CD4-positive, alpha-beta T cell treated with Interleukin-4 for 1 hour (primary cell): ENCODE data around the gene CFAP45.
"Not testable (repeated sequence)": the region's sequence is repeated elsewhere in the genome, so short reads cannot be mapped to it uniquely, and the experiment has no call there.

Experiments
- DNase-seq, 2 donors: peaks; one replicate each; pipeline ENCODE4 v3.0.0-alpha.2; 2020 to 2022

The CFAP45 gene

DNA sequence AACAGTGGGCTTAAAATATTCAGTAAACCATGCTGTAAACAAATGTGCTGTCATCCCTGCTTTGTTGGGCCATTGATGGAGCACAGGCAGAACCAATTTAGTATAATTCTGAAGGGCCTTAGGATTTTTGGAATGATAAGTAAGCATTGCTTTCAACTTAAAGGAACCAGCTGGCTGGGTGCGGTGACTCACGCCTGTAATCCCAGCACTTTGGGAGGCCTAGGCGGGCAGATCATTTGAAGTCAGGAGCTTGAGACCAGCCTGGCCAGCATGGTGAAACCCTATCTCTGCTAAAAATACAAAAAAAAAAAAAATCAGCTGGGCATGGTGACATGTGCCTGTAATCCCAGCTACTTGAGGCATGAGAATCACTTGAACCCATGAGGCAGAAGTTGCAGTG lies 4.1 kb upstream of the CFAP45 start:
- DNase-seq = not testable (repeated sequence)

DNA sequence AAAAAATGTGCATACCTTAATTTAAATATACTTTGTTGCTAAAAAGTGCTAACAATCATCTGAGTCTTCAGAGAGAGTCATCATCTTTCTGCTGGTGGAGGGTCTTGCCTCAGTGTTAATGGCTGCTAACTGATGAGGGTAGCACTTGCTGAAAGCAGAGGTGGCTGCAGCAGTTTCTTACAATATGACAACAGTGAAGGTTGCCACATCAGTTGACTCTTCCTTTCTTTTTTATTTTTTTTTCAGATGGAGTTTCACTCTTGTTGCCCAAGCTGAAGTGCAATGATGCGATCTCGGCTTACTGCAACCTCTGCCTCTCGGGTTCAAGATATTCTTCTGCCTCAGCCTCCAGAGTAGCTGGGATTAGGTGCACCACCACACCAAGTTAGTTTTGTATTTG lies 2.6 kb upstream of the CFAP45 start:
- no peak for DNase-seq

DNA sequence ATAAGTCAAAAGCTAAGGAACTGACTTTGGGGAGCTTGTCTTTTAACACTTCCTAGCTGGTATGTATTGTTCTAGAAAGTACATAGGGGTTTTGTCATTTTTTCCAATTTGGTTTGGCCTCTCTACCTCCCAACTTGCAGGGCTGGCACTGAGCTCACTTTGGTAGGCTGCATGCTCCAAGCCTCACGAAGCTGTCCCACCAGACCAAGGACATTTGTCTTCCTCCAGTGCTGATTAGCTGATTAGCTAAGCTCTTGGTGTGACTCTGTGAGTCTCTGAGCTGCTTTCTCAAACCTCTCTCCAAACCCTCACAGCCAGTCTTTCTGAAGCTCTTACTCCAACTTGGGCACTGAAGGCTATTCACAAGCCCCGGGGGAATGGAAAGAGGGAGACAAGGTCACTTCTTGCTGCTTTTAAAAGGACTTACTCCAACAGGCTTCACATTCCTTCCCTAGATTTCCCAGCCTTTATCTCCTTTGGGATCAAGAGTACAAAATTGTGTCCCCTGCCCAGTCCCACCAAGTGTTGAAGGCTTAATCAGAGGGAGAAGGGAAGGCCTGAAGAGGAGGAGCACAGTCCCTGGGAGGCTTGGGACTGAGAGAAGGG lies 893 bp upstream of the CFAP45 start:
- no peak for DNase-seq

DNA sequence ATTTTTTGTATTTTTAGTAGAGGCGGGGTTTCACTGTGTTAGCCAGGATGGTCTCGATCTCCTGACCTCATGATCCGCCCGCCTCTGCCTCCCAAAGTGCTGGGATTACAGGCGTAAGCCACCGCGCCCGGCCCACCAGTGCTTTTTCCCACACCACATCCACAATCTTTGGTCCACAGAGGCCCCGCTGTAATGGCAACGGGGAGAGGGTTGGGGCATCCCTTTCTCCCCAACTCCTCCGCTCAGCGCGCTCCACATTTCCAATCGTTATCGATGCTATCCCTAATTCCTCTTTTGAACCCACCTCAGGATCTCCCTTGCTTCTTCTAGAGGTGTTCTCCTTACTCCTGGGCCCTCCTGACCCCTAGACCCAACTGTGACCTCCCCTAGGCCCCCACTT lies 331 bp downstream of the CFAP45 start:
- not testable (repeated sequence) for DNase-seq

DNA sequence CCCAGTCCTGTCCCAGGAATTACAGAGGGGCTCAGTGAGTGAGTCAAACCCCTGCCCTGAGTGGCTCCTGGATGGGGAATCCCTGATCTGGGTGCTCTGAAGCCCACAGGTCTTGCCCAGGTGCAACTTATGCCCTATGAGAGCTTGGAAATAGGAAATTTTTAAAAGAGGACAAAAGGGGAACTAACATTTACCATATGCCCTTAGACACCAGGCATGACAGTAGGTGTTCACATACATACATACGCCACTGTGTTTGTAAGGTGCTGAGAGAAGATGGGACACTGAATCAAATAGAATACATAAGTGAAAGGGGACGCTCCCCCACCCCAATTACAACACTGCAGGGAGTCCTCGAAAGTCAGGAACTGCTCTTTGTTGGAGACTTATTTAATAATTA lies 1.4 kb downstream of the CFAP45 start:
- no peak for DNase-seq

DNA sequence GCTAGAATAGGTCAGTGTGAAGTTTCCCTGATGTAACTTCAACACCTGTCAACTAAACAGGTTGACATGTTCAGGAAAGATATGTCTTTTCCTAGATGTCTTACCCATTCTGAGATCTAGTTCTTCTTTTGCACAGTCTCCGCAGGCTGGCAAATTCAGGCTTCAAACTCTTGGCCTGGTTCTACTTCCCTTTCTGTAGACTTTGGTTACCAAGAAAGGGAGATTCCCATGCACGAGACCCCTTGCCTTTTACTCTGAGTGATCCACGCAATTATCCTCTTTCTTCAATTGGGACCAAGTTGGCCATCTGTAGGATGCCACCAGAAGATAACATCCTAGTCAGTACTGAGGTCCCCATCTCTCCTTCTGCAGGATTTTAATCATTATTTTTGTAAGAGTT lies 2.0 kb downstream of the CFAP45 start:
- DNase-seq = peak in 1 of 2 donors; percentile 35

DNA sequence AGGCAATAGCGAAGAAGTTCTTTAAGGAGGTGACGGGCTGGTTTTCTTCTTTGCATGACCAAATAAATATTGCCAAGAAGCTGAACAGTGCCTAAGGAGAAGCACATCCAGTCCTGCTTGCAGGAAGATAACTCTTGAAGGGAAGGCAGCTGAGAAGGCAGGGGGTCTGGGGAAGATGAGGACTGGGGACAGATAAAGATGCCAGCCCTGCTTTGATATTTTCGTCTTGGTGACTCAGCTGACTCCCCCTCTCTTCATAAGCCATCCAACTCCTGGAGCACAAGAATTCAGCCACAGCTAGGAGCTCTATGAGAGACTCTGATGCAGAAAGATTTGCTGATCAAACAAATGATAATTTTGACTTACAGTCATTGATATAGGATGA lies 3.4 kb downstream of the CFAP45 start:
- DNase-seq = no peak

DNA sequence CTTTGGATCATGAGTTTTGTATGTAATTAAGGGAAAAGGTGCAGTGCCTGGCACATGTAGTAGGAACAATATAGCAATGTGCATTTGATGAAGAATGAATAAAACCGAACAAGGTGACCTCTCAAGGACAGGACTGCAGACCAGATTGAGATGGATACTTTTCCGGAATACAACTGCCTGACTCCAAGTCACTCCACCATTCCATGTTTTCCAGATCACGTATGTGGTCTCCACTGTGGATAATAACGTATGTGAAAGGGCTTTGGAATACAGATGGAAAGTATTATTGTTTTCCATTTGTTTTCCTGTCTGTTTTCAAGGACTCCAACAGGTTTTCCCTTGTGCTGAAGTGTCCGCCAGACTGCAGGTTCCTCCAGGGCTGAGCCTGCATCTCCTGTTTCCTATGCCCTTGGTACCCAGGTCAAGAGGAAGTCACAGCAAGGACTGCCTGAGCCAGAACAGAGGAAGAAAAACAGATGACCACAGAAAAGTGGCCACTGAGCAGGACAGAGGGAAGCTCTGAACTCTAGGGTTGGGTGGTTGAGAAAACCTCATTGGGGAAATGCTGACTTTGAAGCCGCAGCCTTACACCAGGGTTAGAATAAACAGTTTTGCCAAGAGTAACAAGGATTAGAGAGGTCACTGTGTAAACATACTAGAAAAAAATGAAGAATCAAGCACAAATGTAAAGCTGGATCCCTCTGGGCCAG lies 4.0 kb downstream of the CFAP45 start:
- DNase-seq = no peak

DNA sequence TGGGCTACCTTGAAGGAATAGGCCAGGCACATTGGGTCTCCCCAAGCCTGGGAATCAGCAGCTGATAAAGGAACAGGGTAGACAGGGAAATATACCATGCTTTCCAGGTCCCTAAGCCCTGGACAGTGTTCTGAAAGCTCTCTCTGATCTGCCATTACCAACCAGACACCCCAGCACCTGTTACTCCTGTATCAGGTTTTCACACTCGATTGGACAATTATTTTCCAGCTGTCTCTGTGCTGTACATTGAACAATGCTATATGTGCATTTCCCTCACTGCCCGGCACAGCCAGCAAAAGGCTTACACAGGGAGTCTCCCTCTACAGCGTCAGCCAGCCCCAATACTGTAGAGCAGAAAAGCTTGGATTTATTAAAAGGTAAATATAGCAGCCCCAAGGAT lies 4.7 kb downstream of the CFAP45 start:
- DNase-seq = no peak

DNA sequence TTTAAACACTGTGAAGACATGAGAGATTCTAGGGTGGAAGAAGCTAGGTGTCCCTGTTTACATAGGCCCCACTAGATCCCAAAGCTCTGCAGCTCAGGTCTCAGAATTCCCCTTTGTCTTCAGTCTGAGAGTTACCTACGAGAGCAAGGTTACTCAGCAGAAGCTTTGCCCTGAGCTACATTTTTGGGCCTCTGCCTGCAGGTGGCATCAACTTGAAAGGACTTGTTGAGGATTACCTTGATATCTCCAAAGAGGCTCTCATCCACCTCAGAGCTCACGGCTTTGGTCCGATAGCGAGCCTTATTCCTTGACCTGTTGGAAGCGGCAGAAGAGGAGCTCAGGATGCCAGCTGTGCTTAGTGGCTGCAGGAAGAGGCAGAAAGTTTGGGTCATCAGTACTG lies 7.0 kb downstream of the CFAP45 start:
- no peak for DNase-seq

DNA sequence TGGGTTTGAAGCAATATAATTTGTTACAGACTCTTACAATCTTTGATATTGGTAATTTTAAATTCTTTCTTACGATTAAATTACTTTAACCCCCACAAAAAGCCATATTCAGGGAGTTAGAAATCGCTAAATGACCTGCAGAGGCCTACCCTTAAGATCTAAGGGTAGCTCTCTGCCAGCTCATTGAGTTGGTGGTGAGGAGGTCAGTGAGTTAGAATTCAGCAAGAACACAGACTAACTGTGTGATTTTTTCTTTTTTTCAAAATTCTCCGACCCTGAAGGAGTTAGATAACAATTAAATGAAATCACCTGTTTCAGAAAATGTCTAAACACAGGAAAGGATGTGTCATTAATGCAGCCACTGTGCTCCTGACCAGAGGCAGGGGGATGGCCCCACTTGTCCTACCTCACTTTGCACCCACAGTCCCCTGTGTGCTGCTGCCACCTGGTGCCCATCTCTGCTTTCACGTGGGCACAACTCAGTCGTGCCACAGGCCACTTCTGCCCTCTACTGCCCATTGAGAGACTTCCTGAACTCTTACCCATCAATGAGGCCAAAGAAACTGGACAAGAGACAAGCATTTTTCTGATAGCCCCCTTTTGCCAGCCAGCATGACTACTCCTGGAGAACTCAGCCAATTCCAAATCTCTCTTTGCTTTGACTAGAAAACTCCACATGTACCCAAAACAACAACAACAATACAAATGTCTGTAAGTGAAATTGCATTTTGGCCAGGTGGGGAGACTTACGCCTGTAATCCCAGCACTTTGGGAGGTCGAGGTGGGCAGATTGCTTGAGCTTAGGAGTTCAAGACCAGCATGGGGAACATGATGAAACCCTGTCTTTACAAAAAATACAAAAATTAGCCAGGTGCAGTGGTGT lies 8.4 kb downstream of the CFAP45 start:
- peak; percentile 85 to 86 for DNase-seq

DNA sequence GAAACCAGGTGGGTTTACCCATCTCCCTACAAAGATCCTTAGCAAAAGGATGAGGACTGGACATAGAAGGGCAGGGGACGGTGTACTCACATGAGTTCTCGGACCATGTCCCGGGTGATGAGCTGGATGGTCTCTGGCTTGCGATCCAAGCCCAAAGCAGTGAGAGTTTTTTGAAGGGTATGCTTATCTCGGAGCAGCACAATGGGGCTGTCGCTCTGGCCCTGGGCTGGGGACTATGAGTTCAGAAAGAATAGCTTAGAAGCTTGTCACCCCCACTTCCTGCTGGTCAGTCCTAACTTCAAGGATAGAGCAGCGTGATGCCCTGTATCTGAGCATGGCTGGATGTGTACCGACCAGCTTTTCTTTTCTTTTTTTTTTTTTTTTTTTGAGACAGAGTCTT lies 9.6 kb downstream of the CFAP45 start:
- no peak for DNase-seq

DNA sequence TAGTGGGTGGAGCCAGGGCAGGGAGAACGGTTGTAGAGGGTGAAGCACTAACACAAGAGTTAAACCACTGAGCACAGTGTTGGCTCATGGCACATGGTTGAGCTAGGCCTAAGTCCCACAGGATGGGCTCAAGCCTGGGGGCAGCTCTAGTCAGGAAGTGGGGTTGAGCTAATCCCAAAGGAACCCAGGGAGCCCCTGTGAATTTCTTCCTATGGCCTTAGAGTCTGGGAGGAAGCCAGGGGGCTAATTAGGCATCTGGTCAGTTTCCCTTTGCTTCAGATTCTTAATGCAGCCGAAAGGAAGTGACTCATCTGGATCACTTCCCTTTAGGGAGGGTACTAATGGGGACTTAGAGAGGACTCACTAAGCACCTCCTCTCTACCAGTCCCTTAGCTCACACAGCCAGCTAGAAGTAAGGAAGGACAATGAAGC lies 10.1 kb downstream of the CFAP45 start:
- peak in 1 of 2 donors; percentile 35 for DNase-seq

DNA sequence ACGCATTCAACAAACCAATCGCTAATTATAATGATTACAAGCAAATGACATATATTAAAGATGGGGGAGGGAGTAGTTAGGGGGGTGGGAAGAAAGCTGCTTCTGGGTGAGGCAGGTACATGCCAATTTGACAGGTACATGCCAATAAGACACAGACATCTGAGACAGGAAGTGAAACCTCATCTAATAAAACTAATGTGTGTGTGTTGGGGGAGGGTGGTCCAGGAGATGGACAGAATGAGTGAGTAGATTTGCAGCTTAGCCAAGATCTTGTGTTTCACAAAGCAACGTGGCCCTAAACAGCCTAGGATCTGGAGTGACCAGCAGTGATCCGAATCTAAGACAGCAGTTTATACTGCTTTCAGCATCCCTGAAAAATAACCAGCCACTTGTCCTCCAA lies 10.8 kb downstream of the CFAP45 start:
- DNase-seq = no peak

DNA sequence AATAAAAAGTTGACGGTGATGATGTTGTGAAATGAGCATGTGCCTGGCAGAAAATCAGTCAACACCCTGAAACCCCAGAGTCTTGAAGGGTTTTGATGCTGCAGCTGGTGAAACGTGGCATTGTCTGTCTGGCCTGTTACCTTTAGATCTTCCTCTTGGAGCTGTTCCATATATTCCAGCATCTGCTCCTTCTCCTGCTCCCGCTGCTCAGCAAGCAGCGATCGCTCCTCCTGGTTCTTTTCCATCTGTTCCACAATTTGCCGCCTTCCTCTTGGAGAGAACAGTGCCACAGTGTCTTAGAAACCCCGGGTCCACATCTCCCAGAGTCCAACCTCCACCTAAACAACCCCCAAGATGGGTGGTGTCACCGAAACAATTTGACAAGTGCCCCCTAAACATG lies 15.7 kb downstream of the CFAP45 start:
- DNase-seq = no peak

DNA sequence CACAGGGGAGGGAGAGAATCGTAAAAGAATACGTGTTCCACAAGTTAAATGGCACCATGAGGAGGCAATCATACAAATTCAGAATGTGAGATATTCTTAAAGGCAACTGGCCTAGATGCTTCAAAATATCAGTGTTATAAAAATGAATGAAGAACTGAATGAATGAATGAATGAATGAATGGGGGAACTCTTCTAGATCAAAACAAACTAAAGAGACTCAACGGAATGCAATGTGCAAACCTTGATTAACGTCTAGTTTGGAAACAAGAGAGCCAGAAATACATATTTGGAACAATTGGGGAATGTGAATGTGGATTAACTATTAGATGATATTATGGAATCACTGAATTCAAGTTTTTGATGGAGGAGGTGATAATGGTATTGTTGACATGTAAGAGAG lies 16.8 kb downstream of the CFAP45 start:
- DNase-seq = no peak

DNA sequence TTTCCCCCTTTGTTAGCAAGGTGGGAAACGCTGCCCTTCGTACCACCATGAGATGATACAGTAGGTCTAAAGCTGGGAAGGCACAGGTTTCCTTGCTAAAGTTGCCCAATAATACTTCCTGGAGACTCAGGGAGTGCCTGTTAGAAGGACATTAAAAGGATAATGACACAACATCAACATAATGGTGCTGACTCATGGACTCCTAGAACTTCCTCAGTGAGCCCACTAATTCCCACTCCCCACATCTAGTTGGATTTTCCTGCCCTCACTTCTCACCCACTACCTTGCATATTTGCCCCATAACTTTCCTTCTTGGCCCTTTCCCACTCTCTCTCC lies 17.5 kb downstream of the CFAP45 start:
- no peak for DNase-seq

DNA sequence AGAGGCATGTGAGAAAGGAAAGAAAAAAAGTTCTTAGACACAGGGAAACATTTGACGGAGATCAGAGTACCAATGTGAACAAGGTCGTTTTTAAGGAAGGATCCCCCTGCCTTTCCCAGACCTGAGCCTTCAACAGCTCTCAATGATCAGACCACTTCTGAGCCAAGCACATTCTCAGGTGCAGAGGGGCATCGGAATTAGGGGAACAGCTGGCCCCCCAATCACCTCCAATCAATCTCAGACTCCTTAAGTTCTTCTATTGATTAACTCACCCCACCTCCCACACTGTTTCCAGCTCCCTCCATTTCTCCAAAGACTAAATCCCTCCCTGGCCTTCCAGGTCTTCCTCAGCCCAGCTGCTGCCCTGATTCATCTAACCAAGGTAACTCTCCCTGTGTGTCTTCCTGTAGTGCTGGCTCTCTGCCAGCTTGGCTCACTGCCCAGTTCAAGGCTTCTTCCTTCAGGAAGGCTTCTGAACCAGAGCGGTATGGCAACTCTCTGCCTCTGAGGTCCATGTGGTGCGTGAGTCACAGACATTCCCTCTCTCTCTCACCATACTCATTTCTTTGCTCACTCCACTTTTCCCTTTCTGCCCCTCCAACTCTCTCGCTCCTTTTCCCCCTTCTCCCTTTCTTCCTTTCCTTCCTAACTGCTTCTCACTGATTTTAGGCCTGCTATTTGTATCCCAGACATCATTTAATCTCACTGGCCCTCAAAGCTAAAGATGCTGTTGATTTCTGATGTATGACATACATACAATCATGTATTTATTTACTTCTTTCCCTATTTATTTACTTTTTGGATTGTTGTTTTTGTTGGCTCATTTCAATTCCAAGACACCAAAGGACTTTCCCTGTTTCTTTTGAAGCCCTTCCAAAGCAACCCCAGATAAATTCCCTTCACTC lies 18.1 kb downstream of the CFAP45 start:
- peak; percentile 42 to 43 for DNase-seq

DNA sequence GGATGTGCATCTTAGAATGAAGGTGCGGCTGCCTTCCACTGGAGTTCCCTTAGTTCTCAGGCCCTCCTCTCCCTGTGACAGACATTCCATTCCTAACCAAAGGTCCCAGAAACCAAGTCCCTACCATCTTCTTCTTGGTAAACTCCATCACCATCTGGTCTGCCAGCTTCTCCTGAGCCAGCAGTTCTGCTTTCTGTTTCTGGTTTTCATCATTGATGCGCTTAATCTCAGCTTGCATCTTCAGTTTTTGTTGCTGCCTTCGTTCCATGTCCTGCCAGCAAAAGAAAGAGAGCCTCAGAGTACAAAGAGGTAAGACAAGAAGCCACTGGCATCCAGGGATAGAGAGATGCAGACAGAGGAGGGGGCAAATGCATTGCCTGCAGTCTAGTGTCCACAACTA lies 19.5 kb downstream of the CFAP45 start:
- no peak for DNase-seq

DNA sequence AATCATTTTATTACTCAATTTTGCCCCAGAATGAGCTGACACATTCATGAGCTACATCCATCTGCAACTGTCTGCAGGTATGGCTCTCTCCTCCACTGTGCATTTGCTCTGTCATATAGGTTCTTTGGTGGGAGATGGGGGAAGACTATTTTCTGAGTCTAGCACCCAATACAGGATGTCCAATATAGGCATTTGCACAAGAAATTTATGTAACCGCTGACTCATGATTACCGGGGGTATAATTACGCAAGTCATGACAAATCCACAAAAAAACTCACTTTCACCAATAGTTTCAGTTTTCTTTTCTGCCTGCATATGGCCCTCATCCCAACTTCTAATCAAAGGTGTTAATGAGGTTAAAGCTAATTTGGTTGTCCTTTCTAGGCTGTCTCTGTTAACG lies 20.0 kb downstream of the CFAP45 start:
- DNase-seq = no peak

DNA sequence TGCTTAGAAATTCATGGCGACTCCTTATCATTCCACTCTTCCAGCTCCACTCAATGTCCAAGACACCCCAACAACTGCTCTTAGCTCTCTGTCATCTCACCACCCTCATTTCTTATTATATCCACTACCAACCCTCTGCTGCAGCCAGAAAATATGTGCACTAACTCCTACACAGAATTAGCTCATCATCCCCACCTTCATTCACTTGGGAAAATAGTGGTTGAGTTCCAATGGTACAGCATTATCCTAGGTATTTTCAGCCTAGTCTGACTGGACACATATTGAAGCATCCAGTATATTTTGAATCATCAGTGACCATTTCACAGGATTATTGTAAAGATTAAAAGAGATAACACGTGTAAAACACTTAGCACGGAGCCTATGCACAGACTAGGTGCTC lies 20.8 kb downstream of the CFAP45 start:
- DNase-seq = no peak

DNA sequence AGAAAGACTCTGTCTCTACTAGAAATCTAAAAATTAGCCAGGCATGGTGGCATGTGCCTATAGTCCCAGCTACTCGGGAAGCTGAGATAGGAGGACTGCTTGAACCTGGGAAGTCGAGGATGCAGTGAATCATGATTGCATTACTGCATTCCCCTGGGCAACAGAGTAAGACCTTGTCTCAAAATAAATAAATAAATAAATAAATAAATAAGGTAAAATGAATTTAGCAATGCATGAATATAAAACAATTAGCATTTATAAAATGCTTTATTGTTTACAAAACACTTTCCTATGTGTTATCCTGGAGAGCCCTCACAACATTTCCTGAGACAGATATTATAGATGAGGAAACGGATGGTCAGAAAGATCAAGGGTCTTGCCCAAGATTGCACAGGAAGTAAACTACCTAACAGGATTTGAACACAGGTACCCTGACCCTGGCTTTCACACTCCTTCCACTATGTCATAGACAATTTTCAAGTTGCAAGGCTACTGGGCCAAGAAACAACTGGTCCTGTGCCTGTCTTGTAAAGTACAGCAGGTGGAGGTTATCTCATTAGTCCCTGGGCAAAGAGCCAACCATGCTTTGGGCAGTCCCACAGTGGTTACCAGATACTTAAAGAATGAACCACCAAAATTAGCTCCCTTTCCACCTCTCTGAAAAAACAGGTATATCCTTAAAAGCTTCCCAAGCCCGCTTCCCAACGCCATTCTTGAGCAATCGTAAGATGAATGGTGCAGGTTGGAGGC lies 22.1 kb downstream of the CFAP45 start:
- no peak for DNase-seq
